Endothelial cell of umbilical vein (primary cell): ENCODE measurements around the gene MYO1F. TPM values are rescaled to one million over a fixed set of nuclear protein-coding genes. Genes with fewer than 3 reads are reported as not detected.

Experiments used
- BruUV-seq: library from RNA; stranded (reverse); fragments of 400-500 nt; replicated peaks from 2 replicates; lab custom pipeline; 2021; lab: Mats Ljungman, UMichigan
- CTCF ChIA-PET: fragments of 300-600, 350-600 bp; sonication (Branson Sonifier 250); formaldehyde crosslinking; loops from one replicate; lab custom pipeline; 2021; ENCODE audit warnings: antibody characterized with exemption, inconsistent platforms; lab: Charles Lee
- POLR2A ChIA-PET: fragments of 300-600, 350-600 bp; sonication (Branson Sonifier 250); formaldehyde crosslinking; loops from one replicate; lab custom pipeline; 2021; ENCODE audit warnings: antibody characterized with exemption, inconsistent platforms; lab: Charles Lee
- DNase-seq: peaks from one replicate; pipeline ENCODE4 v3.0.0-alpha.2; 2011; ENCODE audit warnings: low read depth, low spot score
- FAIRE-seq: peaks from 2 replicates; lab custom pipeline; 2011; peaks lifted over from hg19 to GRCh38; lab: Jason Lieb, UNC
- H2AFZ ChIP-seq: 2 replicates; pipeline ENCODE4 v1.6.0; 2012; ENCODE audit warnings: low read depth, low read length, control low read depth, inconsistent platforms
- H3K27ac ChIP-seq: 2 replicates; pipeline ENCODE4 v1.5.1; 2011; ENCODE audit warnings: low read depth, mild to moderate bottlenecking, control low read depth, low read length, moderate library complexity; ENCODE audit not compliant: insufficient read depth
- H3K27me3 ChIP-seq, 2 experiments: 2 replicates each; pipeline versions ENCODE4 v1.6.0 to v1.6.1; 2011; ENCODE audit warnings: low read length in 2 of 2, mixed read lengths in 1 of 2; ENCODE audit not compliant: control insufficient read depth in 2 of 2, insufficient read depth in 2 of 2
- H3K36me3 ChIP-seq, 2 experiments: 2 replicates in 1 of 2; 3 replicates in 1 of 2; pipeline ENCODE4 v1.5.1; 2011; ENCODE audit warnings: low read length in 2 of 2, mild to moderate bottlenecking in 1 of 2, moderate library complexity in 1 of 2; ENCODE audit not compliant: control insufficient read depth in 2 of 2, insufficient read depth in 2 of 2; ENCODE audit errors: extremely low read depth in 1 of 2
- H3K4me1 ChIP-seq: 3 replicates; pipeline ENCODE4 v1.5.1; 2011; ENCODE audit warnings: mild to moderate bottlenecking, low read length; ENCODE audit not compliant: control insufficient read depth, insufficient read depth; ENCODE audit errors: extremely low read depth
- H3K4me2 ChIP-seq: 2 replicates; pipeline ENCODE4 v1.6.1; 2011; ENCODE audit warnings: low read length, control low read depth, mixed read lengths; ENCODE audit not compliant: insufficient read depth
- H3K4me3 ChIP-seq, 3 experiments: fragments of 200-600 bp in 1 of 3; sonication (generic), shearing (Covaris generic) in 1 of 3; replicated peaks in 1 of 3; 2 replicates each; pipeline ENCODE4 v1.5.1; 2011 to 2016; ENCODE audit warnings: control low read depth in 3 of 3, low read length in 3 of 3, mild to moderate bottlenecking in 2 of 3, inconsistent platforms in 1 of 3, low read depth in 1 of 3, moderate library complexity in 1 of 3; ENCODE audit not compliant: insufficient read depth in 1 of 3
- H3K79me2 ChIP-seq: 2 replicates; pipeline ENCODE4 v1.6.0; 2012; ENCODE audit warnings: low read length, inconsistent platforms; ENCODE audit not compliant: control insufficient read depth, insufficient read depth
- H3K9ac ChIP-seq: replicated peaks from 2 replicates; pipeline ENCODE3; 2011; ENCODE audit warnings: low read length, control low read depth; ENCODE audit not compliant: insufficient read depth; ENCODE audit errors: extremely low read depth
- H3K9me1 ChIP-seq: replicated peaks from 3 replicates; pipeline ENCODE4 v1.6.0; 2011; ENCODE audit warnings: mild to moderate bottlenecking, low read length; ENCODE audit not compliant: control insufficient read depth, insufficient read depth; ENCODE audit errors: extremely low read depth
- H3K9me3 ChIP-seq: replicated peaks from 2 replicates; pipeline ENCODE4 v1.5.1; 2012; ENCODE audit warnings: low read length, inconsistent platforms; ENCODE audit not compliant: control insufficient read depth, insufficient read depth
- H4K20me1 ChIP-seq: replicated peaks from 2 replicates; pipeline ENCODE3; 2011; ENCODE audit warnings: mild to moderate bottlenecking, low read length; ENCODE audit not compliant: control insufficient read depth, insufficient read depth; ENCODE audit errors: extremely low read depth
- CTCF ChIP-seq, 2 donors: IDR thresholded peaks; 1 replicate in 1 of 2; 2 replicates in 1 of 2; pipeline ENCODE4 v1.5.1; 2011; ENCODE audit warnings: low read length in 2 of 2, mild to moderate bottlenecking in 2 of 2, moderate library complexity in 2 of 2, control low read depth in 1 of 2, inconsistent platforms in 1 of 2, low read depth in 1 of 2; ENCODE audit not compliant: insufficient read depth in 1 of 2; ENCODE audit errors: extremely low read depth in 1 of 2
- EZH2 ChIP-seq: IDR thresholded peaks from 2 replicates; pipeline ENCODE4 v1.6.1; 2012; ENCODE audit warnings: borderline replicate concordance, low read depth, mild to moderate bottlenecking, moderate library complexity, low read length, inconsistent platforms; ENCODE audit not compliant: severe bottlenecking
- FOS ChIP-seq: IDR thresholded peaks from 2 replicates; pipeline ENCODE4 v1.6.1; 2011; ENCODE audit warnings: mild to moderate bottlenecking, low read length, moderate library complexity, borderline replicate concordance; ENCODE audit not compliant: insufficient read depth
- GATA2 ChIP-seq: IDR thresholded peaks from 2 replicates; pipeline ENCODE4 v1.7.0; 2011; ENCODE audit warnings: low read depth, mild to moderate bottlenecking, moderate library complexity, mixed read lengths, low read length; ENCODE audit not compliant: insufficient read length, insufficient read depth
- JUN ChIP-seq: IDR thresholded peaks from 2 replicates; pipeline ENCODE4 v1.6.1; 2011; ENCODE audit warnings: borderline replicate concordance, low read depth; ENCODE audit not compliant: insufficient read length, insufficient read depth
- MAX ChIP-seq: IDR thresholded peaks from 2 replicates; pipeline ENCODE4 v1.6.1; 2011; ENCODE audit not compliant: insufficient read depth, insufficient read length
- MYC ChIP-seq: IDR thresholded peaks from one replicate; pipeline ENCODE4 v1.6.1; 2011; ENCODE audit warnings: mild to moderate bottlenecking, low read depth, low read length
- POLR2A ChIP-seq: IDR thresholded peaks from 2 replicates; pipeline ENCODE4 v1.6.1; 2012; ENCODE audit warnings: low read depth, mild to moderate bottlenecking, control low read depth, low read length
- POLR2AphosphoS5 ChIP-seq: IDR thresholded peaks from 2 replicates; pipeline ENCODE4 v1.6.1; 2012; ENCODE audit warnings: low read depth, mild to moderate bottlenecking, control low read depth, low read length, moderate library complexity; ENCODE audit not compliant: insufficient read depth
- dilution Hi-C: fragments of 300-500 bp; cut with MboI; formaldehyde crosslinking; loops from one replicate; pipeline ENCODE4 v1.15.0; 2019; ENCODE audit warnings: low sequenced_read_pairs; ENCODE audit not compliant: extremely low pct_ligation_motif_present
- intact Hi-C: fragments of 100-400 bp; cut with micrococcal nuclease; formaldehyde crosslinking; loops from one replicate; pipeline ENCODE4 v1.10.0; 2022
- polyA plus RNA-seq, 4 experiments: library from polyadenylated mRNA; depleted of rRNA in 3 of 4; stranded (reverse) in 3 of 4; unstranded in 1 of 4; fragments of >200 nt; gene quantifications; 2 replicates each; pipeline versions ENCODE4 v1.2.1 to v1.2.3, GENCODE V29; 2011 to 2012; ENCODE audit warnings: missing spikeins in 1 of 4
- total RNA-seq: library from RNA; stranded (reverse); gene quantifications from 2 replicates; pipeline ENCODE4 v1.2.3, GENCODE V29; 2021

MYO1F gene
- total and polyA plus RNA-seq, 2 donors (not counting 3 experiments of a cell fraction or from before 2014, with no cell fraction given) = 0.22 to 0.39 TPM

- no peak for DNase-seq
- no peak overlapping the region for H3K9ac ChIP-seq
- no TSS peak for BruUV-seq
- ChIA-PET CTCF (no interaction called here), POLR2A (no interaction called here)
- intact Hi-C loops (no loop called here), dilution Hi-C loops (no loop called here)
- no peak overlapping the region for H3K27ac ChIP-seq
- FAIRE-seq = no peak
- TF ChIP-seq FOS (no peak), POLR2AphosphoS5 (no peak), EZH2 (no peak), JUN (no peak), GATA2 (no peak), MYC (no peak), CTCF (IDR thresholded peaks at IDR 0.05; ENCODE audit: extremely low read depth in 1 of 2, insufficient read depth in 1 of 2, low read depth in 1 of 2, low read length in 2 of 2) (no peak), MAX (no peak), POLR2A (no peak)
- no peaks in the 10 kb centered on the region for H4K20me1 ChIP-seq
- no peak overlapping the region for H2AFZ ChIP-seq
- no peak overlapping the region for H3K4me2 ChIP-seq
- no peaks in the 10 kb centered on the region for H3K4me1 ChIP-seq
- no peak overlapping the region for H3K4me3 ChIP-seq
- no peaks in the 10 kb centered on the region for H3K9me3 ChIP-seq
- H3K27me3 ChIP-seq = no peaks in the 10 kb centered on the region
- no peaks in the 10 kb centered on the region for H3K9me1 ChIP-seq
- no peaks in the 10 kb centered on the region for H3K79me2 ChIP-seq
- no peaks in the 10 kb centered on the region for H3K36me3 ChIP-seq
These were observed 22.8 kb upstream of the MYO1F start for GRCh38 chr19:8600064-8600463.
